DMS53 treated with DMSO at 0.1 percent for 48 hours (cell line): ENCODE measurements around the gene PXK.

Experiments
- DNase-seq: peaks from one replicate; lab custom pipeline; 2025; ENCODE audit not compliant: unreplicated experiment; lab: John Stamatoyannopoulos, UW

PXK gene

GRCh38 chr3:58346368-58346767, 13.7 kb downstream of the PXK start:
- no peak for DNase-seq

GRCh38 chr3:58347984-58348383, 15.3 kb downstream of the PXK start:
- no peak for DNase-seq

GRCh38 chr3:58349792-58350626, 17.3 kb downstream of the PXK start:
- peak; percentile 3 for DNase-seq

- DNase-seq: no peak
Observed at GRCh38 chr3:58350627-58351013, 17.9 kb downstream of the PXK start.

GRCh38 chr3:58351920-58352319, 19.2 kb downstream of the PXK start:
- no peak for DNase-seq

GRCh38 chr3:58352626-58353025, 19.9 kb downstream of the PXK start:
- DNase-seq: no peak

- no peak for DNase-seq
Observed at GRCh38 chr3:58353722-58354553, 21.2 kb downstream of the PXK start.

GRCh38 chr3:58355179-58355578, 22.5 kb downstream of the PXK start:
- DNase-seq: no peak

- DNase-seq: no peak
Observed at GRCh38 chr3:58356054-58356453, 23.4 kb downstream of the PXK start.

- no peak for DNase-seq
Observed at GRCh38 chr3:58357402-58357801, 24.7 kb downstream of the PXK start.

GRCh38 chr3:58358092-58358491, 25.4 kb downstream of the PXK start:
- no peak for DNase-seq

- DNase-seq: no peak
Observed at GRCh38 chr3:58358808-58359207, 26.1 kb downstream of the PXK start.

- DNase-seq: no peak
Observed at GRCh38 chr3:58359621-58360020, 26.9 kb downstream of the PXK start.

GRCh38 chr3:58361866-58362265, 29.2 kb downstream of the PXK start:
- no peak for DNase-seq

GRCh38 chr3:58366699-58367098, 34.0 kb downstream of the PXK start:
- no peak for DNase-seq

- no peak for DNase-seq
Observed at GRCh38 chr3:58369038-58369437, 36.3 kb downstream of the PXK start.

- DNase-seq: no peak
Observed at GRCh38 chr3:58369876-58370275, 37.2 kb downstream of the PXK start.

- DNase-seq: no peak
Observed at GRCh38 chr3:58370407-58370806, 37.7 kb downstream of the PXK start.

GRCh38 chr3:58371754-58372153, 39.1 kb downstream of the PXK start:
- DNase-seq: no peak

- no peak for DNase-seq
Observed at GRCh38 chr3:58375254-58375653, 42.6 kb downstream of the PXK start.

- no peak for DNase-seq
Observed at GRCh38 chr3:58377168-58377567, 44.5 kb downstream of the PXK start.

GRCh38 chr3:58377750-58378149, 45.1 kb downstream of the PXK start:
- no peak for DNase-seq
